Measurements from ENCODE around the gene RGL3.
"Not testable (repeated sequence)": the region's sequence is repeated elsewhere in the genome, so short reads cannot be mapped to it uniquely, and the experiment has no call there.

Gene RGL3

GRCh38 chr19:11418549-11419506 is at the start of gene RGL3:
TSS of gene RGL3 (minus strand) at chr19:11419314. CDS start at chr19:11419278, 36 bp downstream.
- DNase-seq: no peak

- not testable (repeated sequence) for DNase-seq
Measured at GRCh38 chr19:11468266-11468845, 49.2 kb upstream of the RGL3 start.

- no peak for DNase-seq
Measured at GRCh38 chr19:11465600-11465999, 46.5 kb upstream of the RGL3 start.

- no peak for DNase-seq
Measured at GRCh38 chr19:11464333-11465265, 45.5 kb upstream of the RGL3 start.

- no peak for DNase-seq
Measured at GRCh38 chr19:11463391-11463790, 44.3 kb upstream of the RGL3 start.

GRCh38 chr19:11461453-11461852 is 42.3 kb upstream of the RGL3 start:
- DNase-seq: no peak

GRCh38 chr19:11460207-11460606 is 41.1 kb upstream of the RGL3 start:
- DNase-seq: no peak

GRCh38 chr19:11458912-11459311 is 39.8 kb upstream of the RGL3 start:
- not testable (repeated sequence) for DNase-seq

- no peak for DNase-seq
Measured at GRCh38 chr19:11458236-11458900, 39.3 kb upstream of the RGL3 start.

GRCh38 chr19:11457831-11458230 is 38.7 kb upstream of the RGL3 start:
- DNase-seq: no peak

GRCh38 chr19:11457115-11457514 is 38.0 kb upstream of the RGL3 start:
- DNase-seq: no peak

GRCh38 chr19:11456659-11457058 is 37.5 kb upstream of the RGL3 start:
- DNase-seq: no peak

- not testable (repeated sequence) for DNase-seq
Measured at GRCh38 chr19:11455233-11455554, 36.1 kb upstream of the RGL3 start.

GRCh38 chr19:11453468-11454341 is 34.6 kb upstream of the RGL3 start:
- DNase-seq: no peak

GRCh38 chr19:11452620-11453310 is 33.7 kb upstream of the RGL3 start:
- no peak for DNase-seq

GRCh38 chr19:11451871-11452619 is 32.9 kb upstream of the RGL3 start:
- no peak for DNase-seq

GRCh38 chr19:11451327-11451870 is 32.3 kb upstream of the RGL3 start:
- no peak for DNase-seq

- no peak for DNase-seq
Measured at GRCh38 chr19:11450570-11451326, 31.6 kb upstream of the RGL3 start.

GRCh38 chr19:11448923-11449554 is 29.9 kb upstream of the RGL3 start:
- DNase-seq: no peak
